Prostate gland (tissue), 2 donors: ENCODE results near the gene ERC2. TPM values are rescaled to one million over a fixed set of nuclear protein-coding genes. Genes with fewer than 3 reads are reported as not detected.

Experiments
- DNase-seq: peaks from one replicate; pipeline ENCODE4 v3.0.0-alpha.2; 2019; ENCODE audit warnings: low spot score
- H3K27ac ChIP-seq, 2 donors: fragments of 200-600 bp; sonication (generic); 2 replicates each; pipeline ENCODE4 v1.5.1; 2017 to 2019
- H3K27me3 ChIP-seq: fragments of 200-600 bp; sonication (generic); replicated peaks from 2 replicates; pipeline ENCODE4 v1.5.1; 2019; ENCODE audit not compliant: insufficient read depth
- H3K36me3 ChIP-seq, 2 donors: fragments of 200-600 bp; sonication (generic); 1 replicate in 1 of 2; 2 replicates in 1 of 2; pipeline versions ENCODE4 v1.5.1 to v1.8.1; 2017 to 2019
- H3K4me1 ChIP-seq: fragments of 200-600 bp; sonication (generic); replicated peaks from 2 replicates; pipeline ENCODE4 v1.5.1; 2019
- H3K4me3 ChIP-seq, 2 donors: fragments of 200-600 bp; sonication (generic); 2 replicates each; pipeline ENCODE4 v1.5.1; 2017 to 2019
- H3K9me3 ChIP-seq: fragments of 200-600 bp; sonication (generic); 2 replicates; pipeline ENCODE4 v1.5.1; 2017
- CTCF ChIP-seq, 4 experiments: fragments of 200-600 bp in 2 of 4; fragments of 450-650 bp in 2 of 4; sonication (generic) in 2 of 4; IDR thresholded peaks; 1 replicate in 3 of 4; 2 replicates in 1 of 4; pipeline ENCODE4 v1.5.1; 2016 to 2019; ENCODE audit warnings: antibody characterized with exemption in 4 of 4, mild to moderate bottlenecking in 2 of 4, moderate library complexity in 2 of 4
- POLR2A ChIP-seq: fragments of 450-650 bp; IDR thresholded peaks from one replicate; pipeline ENCODE4 v1.6.1; 2016; ENCODE audit warnings: antibody characterized with exemption, mild to moderate bottlenecking
- POLR2AphosphoS5 ChIP-seq: sonication (generic); formaldehyde crosslinking; IDR thresholded peaks from one replicate; pipeline ENCODE4 v1.6.1; 2017; ENCODE audit warnings: antibody characterized with exemption
- WGBS: methylation state at CpG from one replicate; pipeline ENCODE4 v1.1.5; 2018; 5-methylcytosine and 5-hydroxymethylcytosine counted together
- intact Hi-C: fragments of 100-400 bp; cut with DNase I; formaldehyde crosslinking; loops from one replicate; pipeline ENCODE4 v1.14.2; 2022
- total RNA-seq, 2 donors: library from RNA; depleted of rRNA; stranded (reverse); fragments of >200 nt; gene quantifications; one replicate each; pipeline ENCODE4 v1.1.0, GENCODE V29; 2016

ERC2 gene
- total RNA-seq, 2 donors from 2014 or later: 1.0 to 2.7 TPM

GRCh38 chr3:56229311-56229710, 239.0 kb downstream of the ERC2 start:
- Histone ChIP-seq H3K36me3 (no peaks in the 10 kb centered on the region), H3K4me1 (no peaks in the 10 kb centered on the region), H3K4me3 (no peak overlapping the region), H3K27me3 (no peaks in the 10 kb centered on the region), H3K27ac (no peak overlapping the region), H3K9me3 (no peaks in the 10 kb centered on the region)
- 85% methylated on average over 1 of the region's 1 CpG for WGBS
- TF ChIP-seq POLR2AphosphoS5 (no peak), CTCF (IDR thresholded peaks at IDR 0.05) (no peak), POLR2A (no peak)
- no peak for DNase-seq
- intact Hi-C loops: no loop called here

- intact Hi-C loops: no loop called here
- no peaks in the 10 kb centered on the region for H3K9me3 ChIP-seq
- no peak for DNase-seq
- no peaks in the 10 kb centered on the region for H3K27me3 ChIP-seq
- H3K4me3 ChIP-seq: no peak overlapping the region
- 67% methylated on average over 2 of the region's 2 CpGs for WGBS
- TF ChIP-seq POLR2A: no peak
- TF ChIP-seq POLR2AphosphoS5: no peak
- no peak for TF ChIP-seq CTCF (IDR thresholded peaks at IDR 0.05)
- H3K36me3 ChIP-seq: no peaks in the 10 kb centered on the region
- H3K27ac ChIP-seq: no peak overlapping the region
- no peaks in the 10 kb centered on the region for H3K4me1 ChIP-seq
Observed at GRCh38 chr3:56222866-56223265, 245.4 kb downstream of the ERC2 start.

GRCh38 chr3:56219894-56220805, 248.1 kb downstream of the ERC2 start:
- H3K27me3 ChIP-seq: no peaks in the 10 kb centered on the region
- no peaks in the 10 kb centered on the region for H3K36me3 ChIP-seq
- intact Hi-C loops: no loop called here
- H3K9me3 ChIP-seq: no peaks in the 10 kb centered on the region
- no peak overlapping the region for H3K27ac ChIP-seq
- no peak for DNase-seq
- H3K4me3 ChIP-seq: no peak overlapping the region
- no peak for TF ChIP-seq POLR2AphosphoS5
- no peak for TF ChIP-seq POLR2A
- TF ChIP-seq CTCF (IDR thresholded peaks at IDR 0.05): no peak
- WGBS: 74% methylated on average over 11 of the region's 11 CpGs
- H3K4me1 ChIP-seq: no peaks in the 10 kb centered on the region

GRCh38 chr3:56209982-56210751, 258.1 kb downstream of the ERC2 start:
- TF ChIP-seq CTCF (IDR thresholded peaks at IDR 0.05): no peak
- no peak for TF ChIP-seq POLR2A
- no peak for TF ChIP-seq POLR2AphosphoS5
- no peak overlapping the region for H3K27ac ChIP-seq
- H3K4me1 ChIP-seq: no peaks in the 10 kb centered on the region
- no peak overlapping the region for H3K4me3 ChIP-seq
- H3K36me3 ChIP-seq: no peaks in the 10 kb centered on the region
- WGBS: 57% methylated on average over 2 of the region's 2 CpGs
- DNase-seq: no peak
- H3K9me3 ChIP-seq: no peaks in the 10 kb centered on the region
- no peaks in the 10 kb centered on the region for H3K27me3 ChIP-seq
- intact Hi-C loops: no loop called here
